OCI-LY1 (cell line): ENCODE results near the gene GUCA2A.
A peak's percentile ranks its signal among the peaks of the same experiment; 100 is the strongest.

ENCODE experiments used
- H2AFZ ChIP-seq: fragments of 200-600 bp; sonication (generic), shearing (Covaris generic); 2 replicates; pipeline ENCODE4 v1.6.0; 2014; ENCODE audit warnings: antibody characterized with exemption, mild to moderate bottlenecking, low read length
- H3F3A ChIP-seq: fragments of 200-600 bp; sonication (generic), shearing (Covaris generic); 2 replicates; pipeline ENCODE4 v1.6.0; 2014; ENCODE audit warnings: mild to moderate bottlenecking, antibody characterized with exemption, low read length, moderate library complexity; ENCODE audit not compliant: insufficient read depth
- H3K27ac ChIP-seq: fragments of 200-600 bp; sonication (generic); 2 replicates; pipeline ENCODE4 v1.5.1; 2014; ENCODE audit warnings: low read length, mixed run types, mild to moderate bottlenecking, low read depth; ENCODE audit not compliant: poor library complexity, severe bottlenecking
- H3K27me3 ChIP-seq: fragments of 200-600 bp; sonication (generic); 2 replicates; pipeline ENCODE4 v1.6.0; 2014; ENCODE audit warnings: antibody characterized with exemption, mild to moderate bottlenecking, low read length, moderate library complexity; ENCODE audit not compliant: insufficient read depth
- H3K36me3 ChIP-seq: fragments of 200-600 bp; sonication (generic); 2 replicates; pipeline ENCODE4 v1.6.1; 2014; ENCODE audit warnings: mild to moderate bottlenecking, antibody characterized with exemption, low read length, moderate library complexity, mixed read lengths; ENCODE audit not compliant: insufficient read depth
- H3K4me1 ChIP-seq: fragments of 200-600 bp; sonication (generic); 2 replicates; pipeline ENCODE4 v1.5.1; 2014; ENCODE audit warnings: mild to moderate bottlenecking, low read length, moderate library complexity; ENCODE audit not compliant: insufficient read depth, severe bottlenecking
- H3K4me2 ChIP-seq: fragments of 200-600 bp; sonication (generic), shearing (Covaris generic); 2 replicates; pipeline ENCODE4 v1.6.1; 2014; ENCODE audit warnings: low read length
- H3K4me3 ChIP-seq: fragments of 200-600 bp; sonication (generic); 2 replicates; pipeline ENCODE4 v1.5.1; 2014; ENCODE audit warnings: low read length, low read depth, mild to moderate bottlenecking, mixed read lengths; ENCODE audit not compliant: poor library complexity, severe bottlenecking
- H3K79me2 ChIP-seq: fragments of 200-600 bp; shearing (Covaris generic); 2 replicates; pipeline ENCODE4 v1.6.1; 2016; ENCODE audit warnings: mixed run types, low read length, mixed read lengths; ENCODE audit not compliant: insufficient read depth
- H3K9ac ChIP-seq: fragments of 200-600 bp; sonication (generic), shearing (Covaris generic); 2 replicates; pipeline ENCODE4 v1.6.1; 2014; ENCODE audit warnings: mild to moderate bottlenecking, low read length, mixed read lengths
- H3K9me2 ChIP-seq: fragments of 200-600 bp; sonication (generic), shearing (Covaris generic); 2 replicates; pipeline ENCODE4 v1.6.1; 2014; ENCODE audit warnings: low read depth, mild to moderate bottlenecking, low read length, mixed read lengths
- H3K9me3 ChIP-seq: fragments of 200-600 bp; shearing (Covaris generic); 2 replicates; pipeline ENCODE4 v1.6.1; 2014; ENCODE audit warnings: low read length, mixed read lengths
- H4K20me1 ChIP-seq: fragments of 200-600 bp; sonication (generic), shearing (Covaris generic); 2 replicates; pipeline ENCODE4 v1.6.0; 2016; ENCODE audit warnings: mild to moderate bottlenecking, low read length; ENCODE audit not compliant: insufficient read depth
- EZH2 ChIP-seq: fragments of 200-600 bp; sonication (generic), shearing (Covaris generic); IDR thresholded peaks from 2 replicates; pipeline ENCODE4 v1.8.0; 2017; ENCODE audit warnings: borderline replicate concordance, mixed run types, mild to moderate bottlenecking, antibody characterized with exemption, low read length, moderate library complexity, mixed read lengths
- TF ChIP-seq, protein P1 (sequence below): fragments of 200-600 bp; sonication (generic), shearing (Covaris generic); IDR thresholded peaks from 2 replicates; pipeline ENCODE4 v1.5.1; 2017; ENCODE audit warnings: mild to moderate bottlenecking, antibody characterized with exemption, low read length, moderate library complexity, mixed read lengths

The GUCA2A gene

DNA sequence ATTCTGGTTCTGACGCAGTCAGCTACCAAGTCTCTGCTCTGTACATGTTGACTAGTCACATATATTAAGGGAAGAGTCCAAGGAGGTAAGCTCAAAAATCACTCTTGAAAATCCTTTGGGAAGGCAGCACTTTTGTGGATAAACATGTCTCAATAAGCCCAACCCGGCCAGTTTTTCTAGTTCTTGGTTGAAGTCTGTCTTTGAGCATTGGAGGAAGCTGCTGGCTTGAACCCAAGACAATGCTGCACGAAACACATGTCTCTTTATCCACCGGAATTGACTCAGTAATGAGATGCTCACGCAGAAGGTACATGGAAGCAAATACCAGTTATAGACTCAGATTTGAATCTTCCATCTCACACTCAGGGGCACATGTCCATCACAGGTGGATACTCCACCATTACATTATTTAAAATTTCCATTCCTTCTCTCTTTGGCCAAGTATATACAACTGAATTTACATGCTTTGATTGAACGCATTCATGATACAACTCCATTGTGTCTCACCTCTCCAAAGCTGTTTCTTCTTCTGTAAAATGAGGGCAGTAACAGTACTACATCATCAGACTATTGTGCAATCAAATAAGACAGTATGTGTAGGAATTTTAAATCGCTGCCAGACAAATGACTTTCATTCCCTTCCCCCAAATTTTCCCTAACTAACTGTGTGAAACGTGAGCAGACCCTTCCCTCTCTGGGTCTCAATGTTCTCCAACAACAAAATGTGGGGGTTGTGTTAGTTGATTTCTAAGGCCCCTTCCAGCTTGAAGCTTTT is 9.6 kb upstream of the GUCA2A start:
- no peak overlapping the region for H3K27ac ChIP-seq
- H3K36me3 ChIP-seq: no peaks in the 10 kb centered on the region
- TF ChIP-seq, protein P1, sequence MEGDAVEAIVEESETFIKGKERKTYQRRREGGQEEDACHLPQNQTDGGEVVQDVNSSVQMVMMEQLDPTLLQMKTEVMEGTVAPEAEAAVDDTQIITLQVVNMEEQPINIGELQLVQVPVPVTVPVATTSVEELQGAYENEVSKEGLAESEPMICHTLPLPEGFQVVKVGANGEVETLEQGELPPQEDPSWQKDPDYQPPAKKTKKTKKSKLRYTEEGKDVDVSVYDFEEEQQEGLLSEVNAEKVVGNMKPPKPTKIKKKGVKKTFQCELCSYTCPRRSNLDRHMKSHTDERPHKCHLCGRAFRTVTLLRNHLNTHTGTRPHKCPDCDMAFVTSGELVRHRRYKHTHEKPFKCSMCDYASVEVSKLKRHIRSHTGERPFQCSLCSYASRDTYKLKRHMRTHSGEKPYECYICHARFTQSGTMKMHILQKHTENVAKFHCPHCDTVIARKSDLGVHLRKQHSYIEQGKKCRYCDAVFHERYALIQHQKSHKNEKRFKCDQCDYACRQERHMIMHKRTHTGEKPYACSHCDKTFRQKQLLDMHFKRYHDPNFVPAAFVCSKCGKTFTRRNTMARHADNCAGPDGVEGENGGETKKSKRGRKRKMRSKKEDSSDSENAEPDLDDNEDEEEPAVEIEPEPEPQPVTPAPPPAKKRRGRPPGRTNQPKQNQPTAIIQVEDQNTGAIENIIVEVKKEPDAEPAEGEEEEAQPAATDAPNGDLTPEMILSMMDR: no peak
- no peak for TF ChIP-seq EZH2
- peaks cover 16% of the 10 kb centered on the region for H3K4me1 ChIP-seq
- H3K4me2 ChIP-seq: no peak overlapping the region
- H3K4me3 ChIP-seq: no peak overlapping the region
- no peaks in the 10 kb centered on the region for H3K79me2 ChIP-seq
- H2AFZ ChIP-seq: no peak overlapping the region
- no peaks in the 10 kb centered on the region for H3K9me2 ChIP-seq
- H3F3A ChIP-seq: no peaks in the 10 kb centered on the region
- H3K9ac ChIP-seq: no peak overlapping the region
- H4K20me1 ChIP-seq: no peaks in the 10 kb centered on the region
- no peaks in the 10 kb centered on the region for H3K9me3 ChIP-seq
- H3K27me3 ChIP-seq: no peaks in the 10 kb centered on the region; the same call in 1 of the 2 replicates

DNA sequence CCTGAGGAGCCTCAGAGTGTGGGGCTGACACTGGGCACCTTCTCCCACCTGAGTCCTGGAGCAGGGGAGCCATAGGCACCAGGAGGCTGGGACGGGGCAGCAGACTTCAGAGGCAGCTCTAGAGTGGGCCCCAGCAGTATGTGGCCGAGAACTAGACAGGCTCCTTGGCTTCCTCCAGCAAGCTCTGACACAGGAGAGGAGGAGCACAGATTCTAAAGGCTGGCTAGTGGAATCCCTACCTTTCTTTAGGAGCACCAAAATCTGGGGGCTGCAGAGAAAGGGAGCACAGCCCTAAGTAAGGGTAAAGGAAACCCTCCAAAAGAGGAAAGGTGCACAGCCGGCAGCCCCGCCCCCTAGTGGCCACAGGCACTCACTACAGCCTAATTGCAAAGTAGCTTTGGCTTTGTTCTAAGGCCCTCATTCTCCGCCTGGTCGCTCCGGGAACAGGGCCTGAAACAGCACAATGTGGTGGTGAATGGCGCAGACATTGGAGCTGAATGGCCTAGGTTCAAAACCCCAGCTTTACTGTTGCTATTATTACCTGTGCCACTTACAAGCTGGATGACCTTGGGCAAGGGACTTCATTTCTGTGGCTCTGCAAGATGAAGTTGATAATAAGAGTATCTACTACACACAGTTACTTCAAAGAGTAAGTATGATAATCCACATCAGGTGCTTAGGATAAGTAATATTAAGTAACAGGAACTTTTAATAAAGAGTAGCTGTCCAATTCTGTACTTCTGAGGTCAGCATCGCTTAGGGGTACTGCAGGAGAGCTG is 8.8 kb upstream of the GUCA2A start:
- Histone ChIP-seq H3K27ac (no peak overlapping the region), H3K36me3 (no peaks in the 10 kb centered on the region), H2AFZ (no peak overlapping the region), H3K4me2 (no peak overlapping the region), H3K79me2 (no peaks in the 10 kb centered on the region), H3K9ac (no peak overlapping the region), H4K20me1 (no peaks in the 10 kb centered on the region), H3K27me3 (no peaks in the 10 kb centered on the region; the same call in 1 of the 2 replicates), H3K4me1 (peaks cover 8% of the 10 kb centered on the region), H3K4me3 (no peak overlapping the region), H3K9me3 (no peaks in the 10 kb centered on the region), H3K9me2 (no peaks in the 10 kb centered on the region), H3F3A (no peaks in the 10 kb centered on the region)
- TF ChIP-seq, protein P1: peak; percentile 97
- no peak for TF ChIP-seq EZH2

DNA sequence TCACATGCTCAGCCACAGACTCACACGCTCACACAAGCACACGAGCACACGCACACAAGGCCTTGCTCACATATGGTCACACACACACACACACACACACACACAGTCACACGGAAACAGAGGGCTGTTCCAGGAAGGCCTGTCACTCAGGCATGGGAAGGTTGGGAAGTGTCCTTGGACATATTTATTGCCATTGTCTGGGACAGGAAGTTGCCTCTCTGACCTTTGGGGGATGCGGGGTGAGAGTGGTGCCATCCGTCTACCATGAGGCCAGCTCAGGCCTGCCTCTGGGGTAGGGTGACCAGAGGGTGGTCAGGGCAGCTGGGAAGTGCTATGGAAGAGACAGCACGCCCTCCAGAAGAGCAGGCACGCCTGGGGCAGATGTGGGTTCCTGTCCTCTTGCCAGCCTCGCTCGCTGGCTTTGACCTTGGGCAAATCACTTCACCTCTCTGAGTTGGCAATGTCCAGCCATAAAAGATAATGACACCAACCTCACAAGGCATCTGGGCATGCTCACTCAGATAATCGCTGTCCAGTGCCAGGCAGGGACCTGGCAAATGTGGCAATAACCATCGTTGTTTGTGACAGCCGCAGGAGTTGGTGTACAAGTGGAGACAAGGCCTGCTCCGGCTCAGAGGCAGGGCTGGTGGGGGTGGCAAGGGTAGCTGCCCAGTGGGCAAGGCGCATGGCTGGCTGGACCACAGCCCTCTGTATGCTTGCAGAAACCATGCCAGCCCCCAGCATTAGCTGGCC is 8.0 kb upstream of the GUCA2A start:
- H3K79me2 ChIP-seq: no peaks in the 10 kb centered on the region
- H3K4me1 ChIP-seq: peaks cover under 1% of the 10 kb centered on the region
- H3K36me3 ChIP-seq: no peaks in the 10 kb centered on the region
- no peak overlapping the region for H3K4me2 ChIP-seq
- no peak overlapping the region for H3K27ac ChIP-seq
- no peaks in the 10 kb centered on the region for H3F3A ChIP-seq
- TF ChIP-seq EZH2: no peak
- TF ChIP-seq, protein P1: no peak
- H3K4me3 ChIP-seq: no peak overlapping the region
- no peak overlapping the region for H2AFZ ChIP-seq
- no peak overlapping the region for H3K9ac ChIP-seq
- no peaks in the 10 kb centered on the region; the same call in 1 of the 2 replicates for H3K27me3 ChIP-seq
- H3K9me3 ChIP-seq: no peaks in the 10 kb centered on the region
- H4K20me1 ChIP-seq: no peaks in the 10 kb centered on the region
- H3K9me2 ChIP-seq: no peaks in the 10 kb centered on the region
